AG04449 (cell line): ENCODE data around the gene OR10G6.
A peak's percentile ranks its signal among the peaks of the same experiment; 100 is the strongest.

Experiments used
- CTCF ChIA-PET: fragments of 350-600 bp; formaldehyde crosslinking; extraction: SDS; loops from one replicate; lab custom pipeline; 2021; ENCODE audit warnings: antibody characterized with exemption; lab: Yijun Ruan, JAX
- POLR2A ChIA-PET: fragments of 400-600, 350-600 bp; formaldehyde crosslinking; extraction: SDS; loops from one replicate; lab custom pipeline; 2020; ENCODE audit warnings: antibody characterized with exemption, inconsistent platforms; lab: Yijun Ruan, JAX
- DNase-seq: peaks from one replicate; pipeline ENCODE4 v3.0.0-alpha.2; 2010; ENCODE audit warnings: low read depth, low spot score
- H3K4me3 ChIP-seq: 2 replicates; pipeline ENCODE4 v1.5.1; 2011; ENCODE audit warnings: low read depth, mild to moderate bottlenecking, control low read depth, low read length
- CTCF ChIP-seq: IDR thresholded peaks from one replicate; pipeline ENCODE4 v1.5.1; 2011; ENCODE audit warnings: mild to moderate bottlenecking, moderate library complexity, low read length, control low read depth, inconsistent platforms; ENCODE audit not compliant: insufficient read depth; ENCODE audit errors: missing control alignments

The OR10G6 gene

GRCh38 chr11:124012697-124013096, 17.7 kb upstream of the OR10G6 start, which contains the start of gene OR10G4:
TSS of gene OR10G4 (plus strand) at chr11:124012997. CDS start at chr11:124015575, 2,578 bp downstream.
- no peak for TF ChIP-seq CTCF
- no peak for DNase-seq
- ChIA-PET CTCF (no interaction called here), POLR2A (no interaction called here)
- no peak within 1 kb of the TSS for H3K4me3 ChIP-seq

- TF ChIP-seq CTCF = no peak
- DNase-seq = no peak
- ChIA-PET CTCF (no interaction called here), POLR2A (no interaction called here)
- no peak overlapping the region for H3K4me3 ChIP-seq
Measured at GRCh38 chr11:123979311-123979710, 15.7 kb downstream of the OR10G6 start.

- no peak within 1 kb of the TSS for H3K4me3 ChIP-seq
- CTCF ChIA-PET = no interaction called here
- POLR2A ChIA-PET = no interaction called here
- no peak for TF ChIP-seq CTCF
- DNase-seq = no peak
Measured at GRCh38 chr11:123977731-123978347, 17.1 kb downstream of the OR10G6 start, which contains the start of gene OR10S1. TSS of gene OR10S1 (minus strand) at chr11:123977781. CDS start at chr11:123977664, 117 bp downstream.

- H3K4me3 ChIP-seq = no peak overlapping the region
- TF ChIP-seq CTCF = no peak
- no peak for DNase-seq
- CTCF ChIA-PET = no interaction called here
- POLR2A ChIA-PET = no interaction called here
Measured at GRCh38 chr11:123976770-123977560, 18.0 kb downstream of the OR10G6 start.

GRCh38 chr11:123973816-123974215, 21.1 kb downstream of the OR10G6 start:
- ChIA-PET POLR2A (no interaction called here), CTCF (no interaction called here)
- no peak overlapping the region for H3K4me3 ChIP-seq
- peak; percentile 5 for DNase-seq
- no peak for TF ChIP-seq CTCF

- ChIA-PET CTCF (no interaction called here), POLR2A (no interaction called here)
- no peak for TF ChIP-seq CTCF
- DNase-seq = no peak
- H3K4me3 ChIP-seq = no peak overlapping the region
Measured at GRCh38 chr11:123956752-123957151, 38.2 kb downstream of the OR10G6 start.
